Naive thymus-derived CD8-positive, alpha-beta T cell (primary cell): Measurements from ENCODE around the gene AHRR. TPM values are rescaled to one million over a fixed set of nuclear protein-coding genes. Genes with fewer than 3 reads are reported as not detected.

Experiments
- ATAC-seq, 2 donors: fragments of 150-1000 bp; cut with Tn5 transposase in 1 of 2; sonication (Bioruptor Pico), chemical (Tn5 transposase) in 1 of 2; 1 replicate in 1 of 2; 2 replicates in 1 of 2; pipeline ENCODE4 v1.10.0; 2021; ENCODE audit warnings: mild to moderate bottlenecking in 2 of 2, moderate library complexity in 2 of 2
- POLR2A ChIA-PET: fragments of 350-600 bp; sonication (Branson Sonifier 250); formaldehyde crosslinking; loops from one replicate; lab custom pipeline; 2021; ENCODE audit warnings: antibody characterized with exemption; lab: Charles Lee
- DNase-seq, 10 donors: peaks; one replicate each; pipeline versions ENCODE4 v3.0.0 to v3.0.0-alpha.2; 2020 to 2022
- H3K27ac Mint-ChIP-seq, 10 donors: one replicate each; pipeline ENCODE4 v1.8.0; 2020 to 2022; ENCODE audit warnings: mild to moderate bottlenecking in 10 of 10, mixed read lengths in 10 of 10, moderate library complexity in 4 of 10, inconsistent platforms in 1 of 10
- H3K27me3 Mint-ChIP-seq, 5 donors: one replicate each; pipeline ENCODE4 v1.8.0; 2021 to 2022; ENCODE audit warnings: mixed read lengths in 5 of 5
- H3K36me3 Mint-ChIP-seq, 3 donors: one replicate each; pipeline ENCODE4 v1.8.0; 2020 to 2022; ENCODE audit warnings: mixed read lengths in 3 of 3, mild to moderate bottlenecking in 2 of 3, inconsistent platforms in 1 of 3
- H3K4me1 Mint-ChIP-seq, 4 donors: one replicate each; pipeline ENCODE4 v1.8.0; 2021 to 2022; ENCODE audit warnings: mixed read lengths in 4 of 4
- H3K4me3 Mint-ChIP-seq, 10 donors: one replicate each; pipeline ENCODE4 v1.8.0; 2020 to 2022; ENCODE audit warnings: mild to moderate bottlenecking in 10 of 10, mixed read lengths in 10 of 10, moderate library complexity in 6 of 10, inconsistent platforms in 1 of 10
- H3K9me3 Mint-ChIP-seq, 9 donors: one replicate each; pipeline ENCODE4 v1.8.0; 2020 to 2022; ENCODE audit warnings: mixed read lengths in 9 of 9, mild to moderate bottlenecking in 3 of 9, inconsistent platforms in 1 of 9, moderate library complexity in 1 of 9
- polyA plus RNA-seq, 3 donors: library from polyadenylated mRNA; unstranded; fragments of 300-500 nt; fragmentation: Illumina TruSeq; gene quantifications; one replicate each; pipeline ENCODE4 v1.2.3, GENCODE V29; 2021
- total RNA-seq, 8 experiments: library from RNA in 2 of 8; stranded (reverse) in 2 of 8; gene quantifications; one replicate each; pipeline ENCODE4 v1.2.3 and lab custom pipeline; 2021 to 2026

Gene AHRR
- total and polyA plus RNA-seq, 5 experiments from 2014 or later: 0.11 to 7.6 (median 3.0) TPM; not detected in 1

DNA sequence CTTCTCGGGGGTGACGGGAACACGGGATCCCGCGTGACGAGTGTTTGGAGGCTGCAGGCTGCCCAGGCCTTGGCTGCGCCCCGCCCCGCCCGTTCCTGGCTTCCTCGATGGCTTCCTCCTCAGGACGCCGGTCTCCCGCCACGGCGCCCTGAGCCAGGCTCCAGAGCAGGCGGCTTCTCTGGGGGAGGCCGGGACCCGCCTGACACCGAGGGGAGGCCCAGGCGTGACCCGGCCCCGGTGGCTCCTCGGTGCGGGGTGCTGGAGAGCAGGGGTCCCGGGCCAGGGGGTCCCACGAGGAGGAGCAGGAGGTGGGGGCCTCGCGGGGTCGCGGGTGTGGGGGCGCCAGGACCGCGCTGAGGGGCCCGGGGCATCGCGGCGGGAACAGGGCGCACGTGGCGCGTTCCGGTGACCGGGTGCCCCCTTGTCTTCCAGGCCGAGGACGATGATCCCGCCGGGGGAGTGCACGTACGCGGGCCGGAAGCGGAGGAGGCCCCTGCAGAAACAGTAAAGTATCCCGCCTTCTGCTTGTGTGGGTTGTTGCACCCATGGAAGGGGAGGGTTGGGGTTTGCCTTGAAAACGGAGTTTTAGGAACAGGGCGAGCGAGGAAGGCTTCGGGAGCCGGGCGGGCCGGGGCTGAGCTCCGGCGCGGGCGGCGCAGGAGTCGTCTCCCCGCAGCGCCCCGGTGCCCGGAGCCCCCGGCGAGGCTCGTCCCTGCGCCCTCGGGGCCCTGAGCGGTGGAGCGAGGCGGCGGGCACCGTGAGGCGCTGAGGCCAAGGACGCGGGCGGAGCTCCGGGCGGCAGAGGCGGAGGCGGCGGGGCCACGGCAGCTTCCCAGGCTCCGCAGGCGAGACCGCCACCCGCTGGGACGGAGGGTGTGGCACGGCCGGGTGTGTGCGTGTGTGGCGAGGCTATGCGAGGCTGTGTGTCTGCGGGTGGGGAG lies 22.2 kb downstream of the AHRR start:
- ATAC-seq (peak; percentile 85 to 93), DNase-seq (peak in 9 of 10 donors; percentile 30 to 73 (median 47))
- peaks cover 6 to 21% (median 14%) of the 10 kb centered on the region in 4 donors for H3K4me1 Mint-ChIP-seq
- H3K27ac Mint-ChIP-seq: peak overlapping the region in 4 of 10 donors; percentile 43 to 87 (median 65)
- H3K4me3 Mint-ChIP-seq: peak overlapping the region; percentile 63 to 87 (median 81)
- H3K9me3 Mint-ChIP-seq: no peaks in the 10 kb centered on the region
- H3K36me3 Mint-ChIP-seq: no peaks in the 10 kb centered on the region
- H3K27me3 Mint-ChIP-seq: peaks cover 0 to 29% (median 6%) of the 10 kb centered on the region in 5 donors
- POLR2A ChIA-PET: interaction anchor here (1.0 kb wide), 1 partner anchor 35 kb away, joined by 3 read pairs; no protein-coding TSS in a partner anchor

DNA sequence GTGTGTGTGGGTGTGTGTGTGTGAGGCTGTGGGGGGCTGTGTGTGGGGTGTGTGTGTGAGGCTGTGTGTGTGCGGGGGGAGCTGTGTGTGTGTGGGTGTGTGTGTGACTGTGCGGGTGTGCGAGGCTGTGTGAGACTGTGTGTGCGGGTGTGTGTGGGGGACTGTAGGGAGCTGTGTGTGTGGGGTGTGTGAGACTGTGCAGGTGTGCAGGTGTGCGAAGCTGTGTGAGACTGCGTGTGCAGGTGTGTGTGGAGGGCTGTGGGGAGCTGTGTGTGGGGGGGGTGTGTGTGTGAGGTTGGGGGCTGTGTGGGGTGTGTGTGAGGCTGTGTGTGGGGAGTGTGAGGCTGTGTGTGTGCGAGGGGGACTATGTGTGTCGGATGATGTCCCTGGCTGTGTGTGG lies 23.2 kb downstream of the AHRR start:
- POLR2A ChIA-PET: interaction anchor here (1.0 kb wide), 1 partner anchor 34 kb away, joined by 3 read pairs; no protein-coding TSS in a partner anchor
- no peak for ATAC-seq
- Mint-ChIP-seq H3K27ac (no peak overlapping the region), H3K9me3 (no peaks in the 10 kb centered on the region), H3K27me3 (peaks cover 0 to 32% (median 7%) of the 10 kb centered on the region in 5 donors), H3K36me3 (no peaks in the 10 kb centered on the region), H3K4me3 (no peak overlapping the region), H3K4me1 (peaks cover 6 to 21% (median 14%) of the 10 kb centered on the region in 4 donors)
- DNase-seq: no peak

DNA sequence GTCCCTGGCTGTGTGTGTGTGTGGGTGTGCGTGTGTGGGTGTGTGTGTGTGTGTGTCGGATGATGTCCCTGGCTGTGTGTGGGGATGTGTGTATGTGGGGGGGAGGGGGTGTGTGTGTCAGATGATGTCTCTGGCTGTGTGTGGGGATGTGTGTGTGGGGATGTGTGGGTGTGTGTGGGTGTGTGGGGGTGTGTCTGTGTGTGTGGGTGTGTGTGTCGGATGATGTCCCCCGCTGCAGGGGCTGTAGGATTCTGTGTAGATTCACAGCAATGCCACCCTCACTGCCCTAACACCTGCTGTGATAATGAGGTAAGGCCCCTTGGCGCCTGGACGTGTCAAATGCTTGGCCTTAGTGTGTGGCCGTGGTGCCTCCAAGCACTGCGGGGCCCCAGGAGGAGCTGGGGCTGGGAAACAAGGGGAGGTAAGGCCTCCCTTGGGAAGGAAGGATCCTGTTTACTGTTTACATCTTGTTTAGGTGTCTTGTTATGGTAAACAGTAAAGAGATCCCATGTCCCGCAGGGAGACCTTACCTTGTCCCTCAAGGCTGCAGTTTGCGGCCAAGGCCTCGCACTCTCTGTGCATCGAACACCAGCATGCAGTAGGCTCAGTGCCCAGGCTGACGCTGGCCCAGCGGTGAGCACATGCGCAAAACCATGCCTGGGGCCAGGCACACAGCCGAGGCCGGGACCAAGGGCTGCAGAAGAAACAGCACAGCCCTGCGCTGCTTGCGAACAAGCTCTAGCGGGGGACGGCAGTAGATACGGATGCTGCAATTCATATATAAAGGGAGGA lies 24.1 kb downstream of the AHRR start:
- Mint-ChIP-seq H3K4me3 (peak overlapping the region in 3 of 10 donors; percentile 61 to 80 (median 78)), H3K9me3 (no peaks in the 10 kb centered on the region), H3K4me1 (peaks cover 6 to 21% (median 14%) of the 10 kb centered on the region in 4 donors), H3K36me3 (no peaks in the 10 kb centered on the region), H3K27ac (peak overlapping the region in 4 of 10 donors; percentile 17 to 51 (median 29)), H3K27me3 (peaks cover 0 to 32% (median 7%) of the 10 kb centered on the region in 5 donors)
- no peak for ATAC-seq
- DNase-seq: no peak
- POLR2A ChIA-PET: interaction anchor here (1.0 to 1.2 kb wide), 4 partner anchors 17 to 74 kb away, joined by 3 to 5 read pairs (median 4); partner anchors contain the start of gene PDCD6

DNA sequence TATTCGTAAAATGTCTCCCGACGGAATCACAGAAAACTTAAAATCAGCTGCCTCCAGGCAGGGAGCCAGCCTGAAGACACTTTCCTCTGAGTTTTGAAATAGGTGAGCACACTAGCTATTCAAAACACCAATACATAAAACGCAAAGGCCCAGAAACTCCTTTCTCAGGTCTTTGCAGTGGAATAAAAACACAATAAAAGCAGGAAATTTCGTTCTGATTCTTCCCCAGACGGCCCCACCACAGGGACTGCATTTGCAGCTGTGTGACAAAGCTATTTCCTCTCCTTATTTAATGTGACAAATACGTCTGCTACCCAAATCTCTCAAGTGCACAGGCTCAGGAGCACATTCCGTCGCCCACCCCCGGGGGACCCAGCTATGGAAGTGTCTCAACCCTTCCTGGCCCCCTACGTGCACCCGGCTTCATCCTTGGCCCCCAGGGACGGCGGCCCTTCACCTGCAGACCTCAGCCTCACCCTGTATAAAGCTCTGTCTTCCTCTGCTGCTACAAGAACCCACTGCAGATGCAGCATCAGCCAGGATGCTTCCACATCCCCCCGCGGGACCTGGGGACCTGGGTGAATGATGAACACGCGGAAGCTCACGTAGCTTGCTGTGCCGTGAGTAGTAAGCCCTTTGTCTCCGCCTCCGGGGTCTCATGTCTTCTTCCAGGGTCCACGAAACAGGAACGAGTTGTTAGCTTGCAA lies 24.9 kb downstream of the AHRR start:
- Mint-ChIP-seq H3K36me3 (no peaks in the 10 kb centered on the region), H3K27me3 (peaks cover 0 to 32% (median 7%) of the 10 kb centered on the region in 5 donors), H3K9me3 (no peaks in the 10 kb centered on the region), H3K4me1 (peaks cover 6 to 21% (median 14%) of the 10 kb centered on the region in 4 donors), H3K4me3 (peak overlapping the region in 9 of 10 donors; percentile 8 to 80 (median 64)), H3K27ac (peak overlapping the region in 9 of 10 donors; percentile 17 to 90 (median 68))
- DNase-seq (peak in 1 of 10 donors; percentile 24), ATAC-seq (peak in 1 of 2 donors; percentile 29)
- POLR2A ChIA-PET: interaction anchor here (0.6 to 1.2 kb wide), 5 partner anchors 16 to 1288 kb away, joined by 3 to 5 read pairs (median 3); partner anchors contain the start of gene PDCD6

DNA sequence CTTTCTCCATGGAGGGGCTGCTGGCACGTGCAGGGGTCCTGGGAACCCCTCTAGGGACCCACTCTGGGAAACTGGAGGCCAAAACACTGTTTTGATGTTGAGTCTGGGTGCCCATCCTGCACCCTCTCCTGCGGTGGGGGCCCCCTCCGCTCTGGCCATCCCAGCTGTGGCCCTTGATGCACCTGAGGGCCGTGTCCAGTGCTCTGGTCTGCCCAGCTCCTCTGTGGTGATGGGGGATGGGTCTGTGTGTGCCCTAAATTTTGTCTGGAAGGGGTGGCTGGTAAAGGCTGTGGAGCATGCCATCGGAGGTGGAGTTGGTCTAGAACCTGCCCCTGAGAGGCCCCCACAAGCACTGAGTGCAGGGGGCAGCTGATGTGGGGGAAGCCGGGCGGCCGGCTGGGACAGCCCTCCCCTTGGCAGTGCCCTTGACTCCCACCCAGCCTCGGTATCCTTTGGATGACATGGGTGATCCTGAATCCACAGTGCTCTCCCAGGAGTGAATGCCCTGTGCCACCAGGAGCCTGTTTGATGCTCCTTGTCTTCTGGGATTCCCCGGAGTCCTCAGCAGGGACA lies 26.3 kb downstream of the AHRR start:
- no peak for ATAC-seq
- H3K36me3 Mint-ChIP-seq: no peaks in the 10 kb centered on the region

DNA sequence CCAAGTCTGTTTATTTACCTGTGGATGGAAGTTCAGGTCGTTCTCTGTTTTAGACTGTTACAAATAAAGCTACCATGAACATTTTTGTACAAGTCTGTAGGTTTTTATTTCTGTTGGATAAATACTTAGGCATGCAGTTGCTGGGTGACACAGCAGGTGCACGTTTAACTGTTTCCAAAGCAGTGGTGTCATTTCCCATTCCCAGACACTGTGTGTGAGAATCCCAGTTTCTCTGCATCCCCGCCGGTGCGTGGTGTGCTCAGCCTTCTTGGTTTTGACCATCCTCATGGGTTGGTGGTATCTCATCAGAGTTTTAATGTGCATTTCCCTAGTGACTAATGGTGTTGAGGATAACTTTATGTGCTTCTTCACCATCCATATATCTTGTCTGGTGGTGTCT lies 27.2 kb downstream of the AHRR start:
- Mint-ChIP-seq H3K4me1 (peaks cover 3 to 17% (median 11%) of the 10 kb centered on the region in 4 donors), H3K27ac (no peak overlapping the region), H3K4me3 (no peak overlapping the region), H3K9me3 (no peaks in the 10 kb centered on the region), H3K36me3 (no peaks in the 10 kb centered on the region), H3K27me3 (peaks cover 0 to 21% (median 5%) of the 10 kb centered on the region in 5 donors)
- POLR2A ChIA-PET: interaction anchor here (2.4 kb wide), 1 partner anchor 15 kb away, joined by 6 read pairs; no protein-coding TSS in a partner anchor
- no peak for DNase-seq
- no peak for ATAC-seq

More for the DNA sequence above, 26.3 kb downstream of the AHRR start:
- peaks cover 0 to 23% (median 6%) of the 10 kb centered on the region in 5 donors for H3K27me3 Mint-ChIP-seq
- H3K4me1 Mint-ChIP-seq: peaks cover 6 to 19% (median 13%) of the 10 kb centered on the region in 4 donors
- H3K4me3 Mint-ChIP-seq: no peak overlapping the region
- no peak overlapping the region for H3K27ac Mint-ChIP-seq
- no peaks in the 10 kb centered on the region for H3K9me3 Mint-ChIP-seq
- no peak for DNase-seq
- POLR2A ChIA-PET: interaction anchor here (2.4 kb wide), 1 partner anchor 16 kb away, joined by 6 read pairs; no protein-coding TSS in a partner anchor

DNA sequence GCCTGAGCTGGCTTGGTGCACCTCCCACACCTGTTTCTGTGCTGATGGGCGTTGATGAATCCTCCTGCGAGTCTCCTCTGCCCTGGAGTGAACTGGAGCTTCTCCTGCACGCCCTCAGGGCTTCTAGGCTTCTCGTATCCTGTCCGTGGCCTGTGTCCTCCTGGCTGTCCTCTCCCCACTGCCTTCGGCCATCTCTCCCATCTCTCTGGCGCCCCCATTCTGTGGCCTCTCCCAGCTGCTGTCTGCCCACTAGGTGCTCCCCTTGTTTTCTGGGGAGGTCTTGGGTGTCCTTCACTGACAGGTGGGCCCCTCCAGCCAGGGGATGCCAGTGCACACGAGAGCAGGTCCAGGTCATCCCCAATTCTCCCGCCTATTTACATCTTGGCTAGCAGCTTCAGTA lies 28.8 kb downstream of the AHRR start:
- no peak for DNase-seq
- no peak for ATAC-seq
- no peak overlapping the region for H3K4me3 Mint-ChIP-seq
- POLR2A ChIA-PET: interaction anchor here (2.4 kb wide), 1 partner anchor 13 kb away, joined by 6 read pairs; no protein-coding TSS in a partner anchor
- H3K9me3 Mint-ChIP-seq: no peaks in the 10 kb centered on the region
- no peaks in the 10 kb centered on the region for H3K36me3 Mint-ChIP-seq
- peak overlapping the region in 1 of 10 donors; percentile 40 for H3K27ac Mint-ChIP-seq
- peaks cover 2 to 17% (median 11%) of the 10 kb centered on the region in 4 donors for H3K4me1 Mint-ChIP-seq
- H3K27me3 Mint-ChIP-seq: peaks cover 0 to 21% (median 5%) of the 10 kb centered on the region in 5 donors

DNA sequence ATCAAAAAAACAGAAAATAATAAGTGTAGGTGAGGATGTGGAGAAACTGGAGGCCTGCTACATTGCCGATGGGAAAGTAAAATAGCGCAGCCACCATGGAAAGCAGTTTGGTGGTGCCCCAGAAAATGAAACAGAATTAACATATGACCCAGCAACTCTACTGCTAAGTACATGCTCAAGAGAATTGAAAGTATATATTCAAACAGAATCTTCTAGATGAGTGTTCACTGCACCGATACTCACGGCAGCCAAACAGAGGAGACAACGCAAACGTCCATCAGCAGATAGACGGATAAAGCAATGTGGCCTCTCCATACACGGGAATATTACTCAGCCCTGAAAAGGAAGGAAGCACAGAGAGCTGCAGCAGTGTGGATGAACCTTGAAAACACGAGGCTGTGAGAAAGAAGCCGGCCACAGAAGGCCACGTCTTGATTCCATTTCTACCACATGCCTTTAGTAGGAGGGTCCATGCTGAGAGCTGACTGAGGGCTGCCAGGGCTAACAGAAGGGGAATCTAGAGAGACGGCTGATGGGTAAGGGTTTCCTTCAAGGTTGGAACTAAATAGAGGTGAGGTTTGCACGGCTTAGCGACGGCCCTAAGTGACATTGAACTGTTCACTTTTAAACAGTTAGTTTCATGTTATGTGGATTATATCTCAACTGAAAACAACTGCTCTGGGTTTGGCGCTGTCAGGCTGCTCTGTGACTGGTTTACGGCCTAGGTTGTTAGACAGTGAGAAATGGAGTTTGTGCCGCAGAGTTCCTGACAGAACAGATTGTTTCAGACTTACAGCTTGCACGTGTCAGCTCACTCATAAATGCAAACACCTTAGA lies 29.8 kb downstream of the AHRR start:
- Mint-ChIP-seq H3K4me1 (peaks cover 2 to 9% (median 6%) of the 10 kb centered on the region in 4 donors), H3K9me3 (no peaks in the 10 kb centered on the region), H3K27me3 (peaks cover 0 to 19% (median 5%) of the 10 kb centered on the region in 5 donors), H3K27ac (no peak overlapping the region), H3K36me3 (no peaks in the 10 kb centered on the region), H3K4me3 (no peak overlapping the region)
- no peak for DNase-seq
- POLR2A ChIA-PET: no interaction called here
- no peak for ATAC-seq

DNA sequence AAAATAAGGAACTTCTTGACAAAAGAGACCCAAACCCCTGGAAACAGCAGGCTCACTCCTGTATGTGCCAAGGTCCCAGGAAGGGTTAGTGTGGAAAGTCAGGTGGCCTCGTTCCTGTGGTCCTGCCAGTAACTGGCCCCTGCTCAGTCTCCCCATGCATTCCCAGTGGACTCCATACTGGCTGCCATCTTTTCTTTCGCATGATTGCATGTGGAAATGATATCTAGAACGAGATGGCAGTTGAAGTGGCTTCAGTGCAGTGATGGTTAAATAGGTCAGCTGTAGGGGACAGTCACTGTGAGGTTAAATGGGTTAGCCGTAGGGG lies 30.4 kb downstream of the AHRR start:
- ATAC-seq: no peak
- POLR2A ChIA-PET: no interaction called here
- H3K27ac Mint-ChIP-seq: no peak overlapping the region
- no peaks in the 10 kb centered on the region for H3K36me3 Mint-ChIP-seq
- peaks cover 0 to 13% (median 4%) of the 10 kb centered on the region in 5 donors for H3K27me3 Mint-ChIP-seq
- no peak overlapping the region for H3K4me3 Mint-ChIP-seq
- no peaks in the 10 kb centered on the region for H3K9me3 Mint-ChIP-seq
- no peak for DNase-seq
- H3K4me1 Mint-ChIP-seq: peaks cover 0 to 4% (median 1%) of the 10 kb centered on the region in 4 donors

DNA sequence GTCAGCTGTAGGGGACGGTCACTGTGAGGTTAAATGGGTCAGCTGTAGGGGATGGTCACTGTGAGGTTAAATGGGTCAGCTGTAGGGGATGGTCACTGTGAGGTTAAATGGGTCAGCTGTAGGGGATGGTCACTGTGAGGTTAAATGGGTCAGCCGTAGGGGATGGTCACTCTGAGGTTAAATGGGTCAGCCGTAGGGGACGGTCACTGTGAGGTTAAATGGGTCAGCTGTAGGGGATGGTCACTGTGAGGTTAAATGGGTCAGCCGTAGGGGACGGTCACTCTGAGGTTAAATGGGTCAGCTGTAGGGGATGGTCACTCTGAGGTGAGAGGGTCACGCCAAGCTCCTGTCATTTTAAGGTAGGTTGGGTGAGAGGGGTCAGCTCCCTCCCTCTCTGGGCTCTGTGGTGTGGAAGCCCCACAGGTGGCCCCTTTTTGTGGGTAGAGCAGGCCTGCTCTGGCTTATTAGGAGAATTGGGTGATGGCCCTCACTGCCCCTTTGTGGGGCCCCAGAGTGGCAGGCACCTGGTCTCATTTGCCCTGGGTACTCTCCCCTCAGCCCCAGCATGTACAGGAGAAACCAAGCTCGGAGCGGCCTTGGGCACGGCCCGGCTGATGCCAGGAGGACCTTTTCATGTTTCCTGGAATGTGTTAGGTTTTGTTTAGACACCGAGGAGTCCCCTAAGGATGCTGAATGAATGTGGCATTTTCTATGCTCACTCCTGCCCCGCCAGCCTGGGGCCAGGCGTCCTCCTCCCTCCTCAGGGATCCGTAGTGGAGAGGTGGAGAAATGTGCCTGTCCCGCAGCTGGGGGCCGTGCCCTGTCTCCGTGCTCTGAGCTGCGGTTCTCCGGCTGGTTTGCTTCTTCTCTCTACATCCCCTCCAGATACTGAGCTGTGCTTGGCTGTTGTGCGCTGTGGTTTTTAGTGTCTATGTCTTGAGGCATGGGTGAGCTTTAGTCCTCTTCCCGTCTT lies 31.4 kb downstream of the AHRR start:
- POLR2A ChIA-PET: interaction anchor here (0.6 to 1.1 kb wide), 2 partner anchors 10 to 135 kb away, joined by 3 to 4 read pairs; partner anchors contain the start of genes CCDC127 and SDHA
- DNase-seq (no peak), ATAC-seq (no peak)
- Mint-ChIP-seq H3K36me3 (no peaks in the 10 kb centered on the region), H3K27ac (no peak overlapping the region), H3K4me3 (no peak overlapping the region), H3K27me3 (peaks cover 0 to 8% (median 4%) of the 10 kb centered on the region in 5 donors), H3K9me3 (no peaks in the 10 kb centered on the region), H3K4me1 (no peaks in the 10 kb centered on the region)
